OCI-LY3 (cell line): ENCODE measurements around the gene ACOT11.

Source experiments
- H2AFZ ChIP-seq: fragments of 200-600, 300-600 bp; shearing (Covaris generic); 2 replicates; pipeline ENCODE4 v1.6.0; 2014; ENCODE audit warnings: antibody characterized with exemption, low read depth, low read length
- H3K27ac ChIP-seq: fragments of 200-600, 300-600 bp; sonication (generic); 2 replicates; pipeline ENCODE4 v1.5.1; 2014; ENCODE audit warnings: mild to moderate bottlenecking, low read length, moderate library complexity, mixed read lengths
- H3K27me3 ChIP-seq: fragments of 200-600, 300-600 bp; sonication (generic); 2 replicates; pipeline ENCODE4 v1.6.1; 2014; ENCODE audit warnings: low read depth, low read length, mixed read lengths
- H3K36me3 ChIP-seq: fragments of 200-600, 300-600 bp; sonication (generic); replicated peaks from 2 replicates; pipeline ENCODE3; 2014; ENCODE audit warnings: low read depth, low read length, mixed read lengths
- H3K4me1 ChIP-seq: fragments of 300-600, 200-600 bp; sonication (generic); 2 replicates; pipeline ENCODE4 v1.6.1; 2014; ENCODE audit warnings: low read length, mixed read lengths
- H3K4me2 ChIP-seq: fragments of 200-600, 300-600 bp; sonication (generic); 2 replicates; pipeline ENCODE4 v1.6.1; 2014; ENCODE audit warnings: low read length, mixed read lengths
- H3K4me3 ChIP-seq: fragments of 300-600, 200-600 bp; sonication (generic); 2 replicates; pipeline ENCODE4 v1.5.1; 2014; ENCODE audit warnings: antibody characterized with exemption, mild to moderate bottlenecking, low read length, moderate library complexity
- H3K79me2 ChIP-seq: fragments of 300-600, 200-600 bp; shearing (Covaris generic); 2 replicates; pipeline ENCODE4 v1.6.1; 2014; ENCODE audit warnings: mild to moderate bottlenecking, low read length, mixed read lengths
- H3K9ac ChIP-seq: fragments of 300-600, 200-600 bp; shearing (Covaris generic); 2 replicates; pipeline ENCODE4 v1.6.0; 2014; ENCODE audit warnings: mild to moderate bottlenecking, low read length, moderate library complexity
- H3K9me3 ChIP-seq: fragments of 200-600, 300-600 bp; shearing (Covaris generic); 2 replicates; pipeline ENCODE4 v1.6.1; 2014; ENCODE audit warnings: low read length, mixed read lengths; ENCODE audit not compliant: insufficient read depth
- H4K20me1 ChIP-seq: fragments of 200-600, 300-600 bp; sonication (generic); 2 replicates; pipeline ENCODE4 v1.6.1; 2016; ENCODE audit warnings: low read length, mixed read lengths; ENCODE audit not compliant: insufficient read depth
- EZH2phosphoT487 ChIP-seq: fragments of 200-600 bp; shearing (Covaris generic); IDR thresholded peaks from 2 replicates; pipeline ENCODE4 v1.6.1; 2018; ENCODE audit warnings: antibody characterized with exemption, mixed run types, low read depth
- TF ChIP-seq, protein P1 (sequence below): fragments of 200-600, 300-600 bp; sonication (generic); IDR thresholded peaks from 2 replicates; pipeline ENCODE4 v1.5.1; 2014; ENCODE audit warnings: antibody characterized with exemption, low read length, low read depth

The ACOT11 gene

DNA sequence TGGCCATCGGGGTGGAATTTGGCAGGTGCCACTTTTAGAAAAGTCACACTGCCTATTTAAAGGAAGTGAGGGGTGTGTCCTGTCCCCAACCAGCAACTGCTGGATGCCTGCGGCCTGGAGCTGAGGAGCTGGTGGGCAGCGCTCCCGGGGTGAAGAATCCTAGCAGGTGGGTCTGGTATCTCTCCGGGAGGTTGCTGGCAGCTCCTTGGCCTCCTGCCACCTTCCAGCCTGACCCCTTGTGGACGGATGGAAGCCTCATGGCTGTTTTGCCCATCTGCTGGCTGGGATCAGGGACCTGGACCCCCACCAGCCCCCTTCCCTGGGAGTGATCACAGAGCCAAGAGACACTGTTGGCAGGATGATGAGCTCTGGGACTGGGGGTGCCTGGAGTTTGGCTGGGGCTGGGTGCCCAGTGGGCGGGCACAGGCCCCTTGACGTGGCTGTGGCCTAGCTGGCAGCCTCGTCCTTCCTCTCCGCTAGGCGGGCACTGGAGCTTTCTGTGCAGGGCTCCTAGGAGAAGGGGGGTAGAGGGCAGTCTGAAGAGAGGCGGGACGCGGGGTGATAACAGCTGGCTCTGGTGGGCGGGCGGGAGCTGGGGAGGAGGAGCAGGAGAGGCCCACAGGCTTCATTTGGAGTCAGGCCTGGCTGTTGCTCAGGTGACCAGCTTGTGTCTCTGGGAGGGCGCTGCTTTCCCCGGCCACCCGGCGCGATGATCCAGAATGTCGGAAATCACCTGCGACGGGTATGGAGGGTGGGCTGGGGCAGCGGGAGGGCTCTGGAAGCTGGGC lies at the start of gene ACOT11:
Gene ACOT11, plus strand, starts transcription at position 628 of the 788 bp plus-strand sequence. Its CDS starts 82 bp downstream, at position 710.
- Histone ChIP-seq H3K27ac (no peak within 1 kb of the TSS), H2AFZ (no peak within 1 kb of the TSS), H3K9ac (no peak within 1 kb of the TSS), H3K36me3 (no peaks in the 10 kb centered on the region), H3K79me2 (no peaks in the 10 kb centered on the region), H4K20me1 (no peaks in the 10 kb centered on the region), H3K4me2 (no peak within 1 kb of the TSS), H3K4me3 (no peak within 1 kb of the TSS), H3K4me1 (no peaks in the 10 kb centered on the region), H3K9me3 (no peaks in the 10 kb centered on the region), H3K27me3 (no peaks in the 10 kb centered on the region)
- TF ChIP-seq, protein P1, sequence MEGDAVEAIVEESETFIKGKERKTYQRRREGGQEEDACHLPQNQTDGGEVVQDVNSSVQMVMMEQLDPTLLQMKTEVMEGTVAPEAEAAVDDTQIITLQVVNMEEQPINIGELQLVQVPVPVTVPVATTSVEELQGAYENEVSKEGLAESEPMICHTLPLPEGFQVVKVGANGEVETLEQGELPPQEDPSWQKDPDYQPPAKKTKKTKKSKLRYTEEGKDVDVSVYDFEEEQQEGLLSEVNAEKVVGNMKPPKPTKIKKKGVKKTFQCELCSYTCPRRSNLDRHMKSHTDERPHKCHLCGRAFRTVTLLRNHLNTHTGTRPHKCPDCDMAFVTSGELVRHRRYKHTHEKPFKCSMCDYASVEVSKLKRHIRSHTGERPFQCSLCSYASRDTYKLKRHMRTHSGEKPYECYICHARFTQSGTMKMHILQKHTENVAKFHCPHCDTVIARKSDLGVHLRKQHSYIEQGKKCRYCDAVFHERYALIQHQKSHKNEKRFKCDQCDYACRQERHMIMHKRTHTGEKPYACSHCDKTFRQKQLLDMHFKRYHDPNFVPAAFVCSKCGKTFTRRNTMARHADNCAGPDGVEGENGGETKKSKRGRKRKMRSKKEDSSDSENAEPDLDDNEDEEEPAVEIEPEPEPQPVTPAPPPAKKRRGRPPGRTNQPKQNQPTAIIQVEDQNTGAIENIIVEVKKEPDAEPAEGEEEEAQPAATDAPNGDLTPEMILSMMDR, result no peak
- no peak for TF ChIP-seq EZH2phosphoT487

DNA sequence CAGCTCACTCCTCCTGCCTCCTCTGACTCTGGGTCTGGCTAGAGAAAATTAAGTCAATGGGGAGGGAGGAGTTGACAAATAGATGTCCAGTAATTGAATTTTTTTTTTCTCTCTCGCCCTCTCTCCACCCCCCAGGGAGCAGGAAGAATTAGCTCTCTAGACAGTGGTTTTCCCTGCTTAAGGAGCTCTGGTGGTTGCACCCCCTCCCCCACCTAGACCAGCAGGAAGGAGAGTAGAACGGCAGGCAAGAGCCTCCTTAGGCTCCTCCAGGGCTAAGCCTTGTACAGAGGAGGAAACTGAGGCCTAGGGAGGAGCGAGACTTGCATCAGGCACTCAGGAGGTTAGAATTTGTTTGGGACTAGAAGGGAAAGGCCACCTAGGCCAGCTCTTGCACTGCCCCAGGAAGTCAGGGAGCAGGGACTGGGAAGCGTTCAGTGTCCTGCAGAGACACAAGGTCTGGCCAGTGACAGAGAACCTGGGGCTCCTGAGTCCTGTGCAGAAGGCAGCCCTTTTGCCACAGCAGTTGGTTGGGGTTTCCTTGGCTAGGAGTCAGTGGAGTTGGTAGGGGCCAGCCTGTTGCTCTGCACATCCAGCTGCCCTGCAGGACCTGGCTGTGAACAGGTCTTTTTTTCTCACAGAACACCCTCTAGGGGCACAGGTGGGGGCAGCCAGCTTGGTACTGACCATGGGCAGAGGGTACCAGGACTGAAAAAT lies 49.5 kb upstream of the ACOT11 start:
- no peak overlapping the region for H2AFZ ChIP-seq
- TF ChIP-seq EZH2phosphoT487, result no peak
- TF ChIP-seq, protein P1, result no peak
- H3K4me1 ChIP-seq, result peaks cover 10% of the 10 kb centered on the region
- H3K27me3 ChIP-seq, result peaks cover 7% of the 10 kb centered on the region; the same call in 1 of the 2 replicates
- H3K36me3 ChIP-seq, result no peaks in the 10 kb centered on the region
- H3K27ac ChIP-seq, result no peak overlapping the region
- H3K9ac ChIP-seq, result no peak overlapping the region
- H4K20me1 ChIP-seq, result no peaks in the 10 kb centered on the region
- no peaks in the 10 kb centered on the region for H3K79me2 ChIP-seq
- no peaks in the 10 kb centered on the region for H3K9me3 ChIP-seq
- H3K4me2 ChIP-seq, result no peak overlapping the region
- no peak overlapping the region for H3K4me3 ChIP-seq

DNA sequence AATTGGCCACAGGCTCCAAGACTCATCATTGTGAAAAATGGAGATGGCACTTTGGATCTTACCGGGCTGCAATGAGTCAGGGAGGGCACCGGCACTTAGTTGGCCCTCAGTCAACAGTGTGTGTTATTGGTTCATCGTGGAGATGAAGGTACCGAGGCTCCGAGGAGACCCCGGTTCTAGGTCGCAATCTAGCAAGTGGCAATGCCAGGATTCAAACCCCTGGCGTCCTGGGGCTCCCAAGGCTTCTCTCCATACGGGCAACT lies 49.0 kb upstream of the ACOT11 start:
- Histone ChIP-seq H3K9me3 (no peaks in the 10 kb centered on the region), H3K27ac (no peak overlapping the region), H3K4me2 (no peak overlapping the region), H3K27me3 (peaks cover 7% of the 10 kb centered on the region; the same call in 1 of the 2 replicates), H3K79me2 (no peaks in the 10 kb centered on the region), H3K4me3 (no peak overlapping the region), H3K9ac (no peak overlapping the region), H3K4me1 (peaks cover 10% of the 10 kb centered on the region), H2AFZ (no peak overlapping the region), H4K20me1 (no peaks in the 10 kb centered on the region), H3K36me3 (no peaks in the 10 kb centered on the region)
- TF ChIP-seq, protein P1, result no peak
- no peak for TF ChIP-seq EZH2phosphoT487

DNA sequence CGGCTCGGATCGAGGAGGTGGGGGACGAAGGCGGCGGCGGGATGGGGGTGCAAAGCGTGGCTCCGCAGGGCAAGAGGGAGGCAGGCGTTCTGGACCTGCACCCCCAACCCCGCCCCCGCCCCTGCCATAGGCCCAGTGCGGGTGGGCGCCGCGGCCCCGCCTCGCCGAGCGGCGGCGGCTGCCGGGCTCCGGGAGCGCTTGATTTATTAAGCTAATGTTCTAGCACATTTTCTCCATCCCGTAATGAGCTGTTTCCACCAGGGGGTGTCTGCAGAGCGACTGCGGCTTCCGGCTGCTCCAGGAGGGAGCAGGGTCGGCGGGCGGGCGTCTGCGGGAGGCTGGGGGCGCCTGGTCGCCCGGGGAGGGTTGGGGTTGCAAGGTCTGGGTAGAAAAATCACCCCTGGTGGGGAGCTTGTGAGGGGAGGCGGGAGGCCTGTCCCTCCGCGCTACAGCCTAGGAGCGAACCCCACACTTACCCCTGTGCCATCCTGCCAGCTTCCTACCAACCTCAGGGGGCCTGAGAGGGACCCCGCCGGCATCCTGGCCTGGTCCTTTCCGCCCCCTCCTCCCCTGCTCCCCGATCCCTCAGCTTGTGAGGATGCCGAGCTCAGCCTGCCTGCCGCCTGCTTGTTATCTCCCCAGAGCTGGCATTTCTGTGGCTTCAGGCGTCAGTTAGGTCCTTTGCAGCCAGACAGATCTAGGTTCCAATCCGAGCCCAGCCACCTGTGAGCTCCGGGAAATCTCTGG lies 48.5 kb upstream of the ACOT11 start:
- no peak overlapping the region for H3K27ac ChIP-seq
- no peak overlapping the region for H3K4me2 ChIP-seq
- no peaks in the 10 kb centered on the region for H3K9me3 ChIP-seq
- no peaks in the 10 kb centered on the region for H3K79me2 ChIP-seq
- no peak overlapping the region for H2AFZ ChIP-seq
- H3K27me3 ChIP-seq, result peaks cover 7% of the 10 kb centered on the region; the same call in 1 of the 2 replicates
- no peaks in the 10 kb centered on the region for H3K36me3 ChIP-seq
- H3K9ac ChIP-seq, result no peak overlapping the region
- H4K20me1 ChIP-seq, result no peaks in the 10 kb centered on the region
- peaks cover 10% of the 10 kb centered on the region for H3K4me1 ChIP-seq
- TF ChIP-seq, protein P1, result no peak
- TF ChIP-seq EZH2phosphoT487, result no peak
- H3K4me3 ChIP-seq, result no peak overlapping the region
